HepG2 (cell line): Measurements from ENCODE around the gene ARHGAP31. TPM values are rescaled to one million over a fixed set of nuclear protein-coding genes. Genes with fewer than 3 reads are reported as not detected.

Experiments
- ATAC-seq: fragments of 200-7000 bp; cut with Tn5 transposase; 3 replicates; pipeline ENCODE4 v1.9.1; 2020; ENCODE audit warnings: mild to moderate bottlenecking, moderate library complexity
- BruUV-seq: library from RNA; stranded (reverse); fragments of 400-500 nt; replicated peaks from 2 replicates; lab custom pipeline; 2021; lab: Mats Ljungman, UMichigan
- CTCF ChIA-PET: fragments of 300-600 bp; formaldehyde crosslinking; extraction: SDS; loops from one replicate; lab custom pipeline; 2021; ENCODE audit warnings: low total read pairs, inconsistent platforms, low intra/inter-chr PET ratio; lab: Yijun Ruan, JAX
- POLR2A ChIA-PET: fragments of 350-600 bp; sonication (Branson Sonifier 250); formaldehyde crosslinking; loops from one replicate; lab custom pipeline; 2020; ENCODE audit warnings: antibody characterized with exemption, inconsistent platforms; lab: Yijun Ruan, JAX
- DNase-seq: peaks from one replicate; pipeline ENCODE4 v3.0.0-alpha.2; 2015; ENCODE audit warnings: low spot score
- FAIRE-seq: peaks from 3 replicates; lab custom pipeline; 2011; peaks lifted over from hg19 to GRCh38; lab: Jason Lieb, UNC
- H2AFZ ChIP-seq: one replicate; pipeline ENCODE4 v1.6.1; 2011; ENCODE audit warnings: low read length, inconsistent platforms
- H3K27ac ChIP-seq: fragments of 300-600 bp; 3 replicates; pipeline ENCODE4 v1.8.0; 2011; ENCODE audit warnings: mixed run types, mild to moderate bottlenecking, mixed read lengths, low read length, inconsistent platforms; ENCODE audit not compliant: insufficient read depth; ENCODE audit errors: extremely low read length
- H3K27me3 ChIP-seq, 2 experiments: fragments of 200-600 bp in 1 of 2; 2 replicates in 1 of 2; 3 replicates in 1 of 2; pipeline versions ENCODE4 v1.6.0 to v1.8.0; 2011; ENCODE audit warnings: low read length in 2 of 2, mild to moderate bottlenecking in 2 of 2, moderate library complexity in 2 of 2, inconsistent platforms in 1 of 2; ENCODE audit not compliant: insufficient read depth in 2 of 2, control insufficient read depth in 1 of 2
- H3K36me3 ChIP-seq, 2 experiments: fragments of 200-600 bp in 1 of 2; replicated peaks in 1 of 2; 2 replicates in 1 of 2; 3 replicates in 1 of 2; pipeline versions ENCODE4 v1.5.1 to v1.8.0; 2011; ENCODE audit warnings: low read length in 2 of 2, inconsistent platforms in 1 of 2; ENCODE audit not compliant: insufficient read depth in 2 of 2, control insufficient read depth in 1 of 2
- H3K4me1 ChIP-seq: 2 replicates; pipeline ENCODE4 v1.5.1; 2012; ENCODE audit warnings: low read length, inconsistent platforms; ENCODE audit not compliant: insufficient read depth
- H3K4me2 ChIP-seq: 2 replicates; pipeline ENCODE4 v1.6.0; 2011; ENCODE audit warnings: low read depth, low read length, inconsistent platforms
- H3K4me3 ChIP-seq, 3 experiments: fragments of 200-600 bp in 1 of 3; sonication (generic), shearing (Covaris generic) in 1 of 3; replicated peaks in 1 of 3; 2 replicates each; pipeline ENCODE4 v1.5.1; 2011 to 2016; ENCODE audit warnings: low read length in 3 of 3, inconsistent platforms in 2 of 3, low read depth in 2 of 3, mild to moderate bottlenecking in 2 of 3, control low read depth in 1 of 3, mixed read lengths in 1 of 3; ENCODE audit not compliant: insufficient read depth in 1 of 3
- H3K79me2 ChIP-seq: one replicate; pipeline ENCODE4 v1.6.1; 2011; ENCODE audit warnings: low read length, inconsistent platforms; ENCODE audit not compliant: insufficient read depth
- H3K9ac ChIP-seq: 2 replicates; pipeline ENCODE4 v1.6.0; 2011; ENCODE audit warnings: mild to moderate bottlenecking, low read depth, low read length, inconsistent platforms; ENCODE audit not compliant: insufficient read depth
- H3K9me3 ChIP-seq: 2 replicates; pipeline ENCODE4 v1.5.1; 2012; ENCODE audit warnings: mild to moderate bottlenecking, low read length
- H4K20me1 ChIP-seq: 2 replicates; pipeline ENCODE4 v1.6.0; 2011; ENCODE audit warnings: inconsistent platforms, mild to moderate bottlenecking, low read length, moderate library complexity; ENCODE audit not compliant: insufficient read depth
- ATF1 ChIP-seq: IDR thresholded peaks from 2 replicates; pipeline ENCODE4 v1.6.1; 2016; ENCODE audit warnings: mild to moderate bottlenecking, control low read depth
- CBX2 ChIP-seq, 2 experiments: fragments of 200-600 bp in 1 of 2; sonication (generic); formaldehyde crosslinking in 1 of 2; IDR thresholded peaks; 2 replicates each; pipeline versions ENCODE4 v1.7.0 to v1.8.1; 2018 to 2022; ENCODE audit warnings: low read depth in 2 of 2, low read length in 1 of 2, mild to moderate bottlenecking in 1 of 2, missing genetic modification reagents in 1 of 2
- KAT7 ChIP-seq: IDR thresholded peaks from 2 replicates; pipeline ENCODE4 v1.6.1; 2018; ENCODE audit warnings: borderline replicate concordance, missing compliant biosample characterization
- MEIS1 ChIP-seq: sonication (generic); formaldehyde crosslinking; IDR thresholded peaks from 2 replicates; pipeline ENCODE4 v1.9.0; 2021; ENCODE audit warnings: mild to moderate bottlenecking, missing genetic modification reagents, moderate library complexity, borderline replicate concordance
- RCOR2 ChIP-seq: IDR thresholded peaks from 2 replicates; pipeline ENCODE4 v1.6.1; 2016; ENCODE audit warnings: missing biosample characterization, missing genetic modification reagents
- SP140L ChIP-seq: sonication (generic); formaldehyde crosslinking; IDR thresholded peaks from 2 replicates; pipeline ENCODE4 v1.4.0; 2020; ENCODE audit warnings: missing genetic modification reagents, borderline replicate concordance
- SRSF1 ChIP-seq: fragments of 200-400 bp; formaldehyde crosslinking; optimal IDR thresholded peaks from 2 replicates; pipeline ENCODE3; 2017; ENCODE audit warnings: mild to moderate bottlenecking, low read depth, low read length, moderate library complexity
- ZFP36L2 ChIP-seq: sonication (generic); formaldehyde crosslinking; IDR thresholded peaks from 2 replicates; pipeline ENCODE4 v1.4.0; 2020; ENCODE audit warnings: missing genetic modification reagents
- ZNF20 ChIP-seq: sonication (generic); formaldehyde crosslinking; IDR thresholded peaks from 2 replicates; pipeline ENCODE4 v1.4.0; 2020; ENCODE audit warnings: mild to moderate bottlenecking, moderate library complexity, missing genetic modification reagents
- ZNF317 ChIP-seq: sonication (generic); formaldehyde crosslinking; IDR thresholded peaks from 2 replicates; pipeline ENCODE4 v1.5.0; 2020; ENCODE audit warnings: mild to moderate bottlenecking, missing genetic modification reagents
- ZNF451 ChIP-seq: sonication (generic); formaldehyde crosslinking; IDR thresholded peaks from 2 replicates; pipeline ENCODE4 v1.5.0; 2020; ENCODE audit warnings: mild to moderate bottlenecking, missing genetic modification reagents
- WGBS: methylation state at CpG from one replicate; pipeline ENCODE4 v1.1.6; 2017; ENCODE audit warnings: low lambda C conversion rate; 5-methylcytosine and 5-hydroxymethylcytosine counted together
- in situ Hi-C: cut with HindIII; loops from 2 replicates; pipeline ENCODE4 v1.10.0; 2017; ENCODE audit warnings: low pct_unique_long_range_greater_than_20kb; ENCODE audit not compliant: extremely low pct_ligation_motif_present
- intact Hi-C: fragments of 100-400 bp; cut with micrococcal nuclease; formaldehyde crosslinking; loops from one replicate; pipeline ENCODE4 v1.10.0; 2022; ENCODE audit not compliant: unreplicated experiment
- polyA plus RNA-seq, 8 experiments: library from polyadenylated mRNA; depleted of rRNA in 3 of 8; stranded (reverse) in 7 of 8; unstranded in 1 of 8; fragments of >200 nt; fragmentation: Illumina TruSeq in 4 of 8; extraction: Trizol in 4 of 8; gene quantifications; 2 replicates each; pipeline versions ENCODE4 v1.2.1 to v1.2.3, GENCODE V29; 2011 to 2016; ENCODE audit warnings: low read depth in 4 of 8, missing spikeins in 1 of 8, mixed read lengths in 1 of 8; ENCODE audit not compliant: insufficient read depth in 1 of 8
- total RNA-seq, 5 experiments: library from RNA; depleted of rRNA; stranded (reverse); fragments of >200 nt; fragmentation: Illumina TruSeq; extraction: Trizol; gene quantifications; 2 replicates each; pipeline ENCODE4 v1.2.3, GENCODE V29; 2016; ENCODE audit warnings: low read depth in 1 of 5
- TF ChIP-seq, protein P1 (sequence below): IDR thresholded peaks from 2 replicates; pipeline ENCODE4 v1.6.1; 2016; ENCODE audit warnings: missing compliant biosample characterization, missing genetic modification reagents, borderline replicate concordance
- TF ChIP-seq, protein P2 (sequence below): sonication (generic); formaldehyde crosslinking; IDR thresholded peaks from 2 replicates; pipeline ENCODE4 v1.5.1; 2020; ENCODE audit warnings: missing genetic modification reagents, mild to moderate bottlenecking, borderline replicate concordance

Gene ARHGAP31
- total and polyA plus RNA-seq, 2 of the 13 experiments (the other 11 are each of a cell fraction or from before 2014, with no cell fraction given): not detected

GRCh38 chr3:119360736-119361462, 66.7 kb downstream of the ARHGAP31 start:
- no peak overlapping the region for H3K27ac ChIP-seq
- no peak for DNase-seq

DNA sequence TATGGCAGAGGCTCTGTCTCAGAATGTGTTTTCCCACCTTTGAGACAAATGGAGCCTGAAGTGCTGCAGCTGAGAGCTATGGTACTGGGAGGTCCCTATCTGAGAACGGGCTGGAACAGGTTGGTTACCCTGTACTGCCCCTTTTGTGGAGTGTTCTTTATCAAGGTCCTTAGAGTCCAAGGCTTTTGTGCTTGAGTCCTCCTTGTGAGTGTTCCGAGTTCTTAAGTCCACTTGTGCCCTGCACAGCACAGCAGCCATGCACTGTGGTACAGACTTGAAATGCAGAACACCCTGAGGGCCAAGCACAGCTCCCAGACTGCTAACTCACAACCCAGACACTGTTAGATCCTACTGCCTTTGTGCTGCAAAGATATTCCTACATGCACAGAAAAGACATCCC, 67.8 kb downstream of the ARHGAP31 start:
- in situ Hi-C loops: no loop called here

More at GRCh38 chr3:119360736-119361462, 66.7 kb downstream of the ARHGAP31 start:
- Histone ChIP-seq H2AFZ (no peak overlapping the region), H3K9me3 (no peaks in the 10 kb centered on the region), H3K4me2 (no peak overlapping the region), H3K36me3 (no peaks in the 10 kb centered on the region), H4K20me1 (no peaks in the 10 kb centered on the region), H3K4me1 (no peaks in the 10 kb centered on the region), H3K9ac (no peak overlapping the region), H3K4me3 (no peak overlapping the region), H3K79me2 (no peaks in the 10 kb centered on the region), H3K27me3 (no peaks in the 10 kb centered on the region; a peak in 1 of 5 replicates)
- in situ Hi-C loops: no loop called here
- TF ChIP-seq ZFP36L2: no peak
- TF ChIP-seq ZNF20 (CRISPR knock-in tag): no peak
- no peak for TF ChIP-seq SRSF1
- ChIA-PET CTCF (no interaction called here), POLR2A (no interaction called here)
- no peak for ATAC-seq
- FAIRE-seq: no peak
- no TSS peak for BruUV-seq
- WGBS: 54% methylated on average over 3 of the region's 3 CpGs
- intact Hi-C loops: no loop called here

More for the DNA sequence above, 67.8 kb downstream of the ARHGAP31 start:
- no TSS peak for BruUV-seq
- intact Hi-C loops: no loop called here
- Histone ChIP-seq H3K79me2 (no peaks in the 10 kb centered on the region), H3K27me3 (no peaks in the 10 kb centered on the region; a peak in 1 of 5 replicates), H3K4me3 (no peak overlapping the region), H3K4me1 (no peaks in the 10 kb centered on the region), H2AFZ (no peak overlapping the region), H3K9ac (no peak overlapping the region), H3K4me2 (no peak overlapping the region), H4K20me1 (no peaks in the 10 kb centered on the region), H3K9me3 (no peaks in the 10 kb centered on the region), H3K36me3 (no peaks in the 10 kb centered on the region)
- 13% methylated on average over 2 of the region's 2 CpGs for WGBS
- ChIA-PET CTCF (no interaction called here), POLR2A (no interaction called here)
- no peak for DNase-seq
- no peak for TF ChIP-seq ATF1
- TF ChIP-seq MEIS1 (CRISPR knock-in tag): no peak
- TF ChIP-seq KAT7 (CRISPR knock-in tag): no peak
- TF ChIP-seq ZNF317 (CRISPR knock-in tag): no peak
- TF ChIP-seq CBX2 (IDR thresholded peaks at IDR 0.05; ENCODE audit: low read depth, low read length): no peak
- no peak for TF ChIP-seq CBX2 (CRISPR knock-in tag; IDR thresholded peaks at IDR 0.05; ENCODE audit: low read depth)
- TF ChIP-seq, protein P1, sequence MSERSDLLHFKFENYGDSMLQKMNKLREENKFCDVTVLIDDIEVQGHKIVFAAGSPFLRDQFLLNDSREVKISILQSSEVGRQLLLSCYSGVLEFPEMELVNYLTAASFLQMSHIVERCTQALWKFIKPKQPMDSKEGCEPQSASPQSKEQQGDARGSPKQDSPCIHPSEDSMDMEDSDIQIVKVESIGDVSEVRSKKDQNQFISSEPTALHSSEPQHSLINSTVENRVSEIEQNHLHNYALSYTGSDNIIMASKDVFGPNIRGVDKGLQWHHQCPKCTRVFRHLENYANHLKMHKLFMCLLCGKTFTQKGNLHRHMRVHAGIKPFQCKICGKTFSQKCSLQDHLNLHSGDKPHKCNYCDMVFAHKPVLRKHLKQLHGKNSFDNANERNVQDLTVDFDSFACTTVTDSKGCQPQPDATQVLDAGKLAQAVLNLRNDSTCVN (CRISPR knock-in tag): no peak
- no peak for TF ChIP-seq ZNF451
- TF ChIP-seq, protein P2, sequence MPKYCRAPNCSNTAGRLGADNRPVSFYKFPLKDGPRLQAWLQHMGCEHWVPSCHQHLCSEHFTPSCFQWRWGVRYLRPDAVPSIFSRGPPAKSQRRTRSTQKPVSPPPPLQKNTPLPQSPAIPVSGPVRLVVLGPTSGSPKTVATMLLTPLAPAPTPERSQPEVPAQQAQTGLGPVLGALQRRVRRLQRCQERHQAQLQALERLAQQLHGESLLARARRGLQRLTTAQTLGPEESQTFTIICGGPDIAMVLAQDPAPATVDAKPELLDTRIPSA (CRISPR knock-in tag): no peak
- no peak for TF ChIP-seq SP140L (CRISPR knock-in tag)
- no peak for TF ChIP-seq RCOR2
- TF ChIP-seq, all 625 proteins: peak for 0
- no peak for FAIRE-seq
- ATAC-seq: no peak
- H3K27ac ChIP-seq: no peak overlapping the region
